ENCODE results near the gene PABPN1L. TPM values are rescaled to one million over a fixed set of nuclear protein-coding genes. Genes with fewer than 3 reads are reported as not detected.

Gene PABPN1L
- total and polyA plus RNA-seq, 2 of the 4 experiments (the other 2 are of a cell fraction), result not detected

DNA sequence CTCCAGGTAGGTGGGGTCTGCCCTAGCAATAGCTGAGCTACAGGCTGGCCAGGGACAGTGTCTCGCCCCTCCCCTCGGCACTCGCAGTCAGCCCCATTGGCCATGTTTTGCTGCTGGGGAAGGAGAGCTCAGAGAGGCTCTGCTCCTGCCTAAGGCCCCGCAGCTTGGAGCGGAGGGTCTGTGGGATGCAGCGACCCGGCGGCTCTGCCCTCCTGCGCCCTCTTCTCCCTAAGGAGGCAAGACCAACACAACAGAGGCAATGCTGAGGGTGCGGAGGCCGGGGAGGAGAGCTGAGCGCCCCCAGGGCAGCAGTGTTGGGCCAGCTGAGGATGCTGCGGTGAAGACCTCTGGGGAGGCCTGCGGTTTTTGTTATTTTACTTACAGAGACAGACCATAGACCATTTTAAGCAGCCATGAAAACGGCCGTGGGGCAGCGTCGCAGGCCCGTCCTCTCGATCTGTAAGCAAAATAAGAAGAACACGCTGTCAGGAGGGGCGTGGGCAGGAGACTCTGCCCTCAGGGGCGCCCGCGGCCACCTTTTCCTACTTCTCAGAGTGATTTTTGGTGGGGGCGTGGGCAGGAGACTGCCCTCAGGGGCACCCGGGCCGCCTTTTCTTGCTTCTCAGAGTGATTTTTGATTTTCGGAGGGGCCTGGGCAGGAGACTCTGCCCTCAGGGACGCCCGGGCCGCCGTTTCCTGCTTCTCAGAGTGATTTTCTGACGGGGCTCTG lies 31.4 kb upstream of the PABPN1L start:
- peaks cover 23% of the 10 kb centered on the region; the same call in 1 of the 2 replicates for H3K27me3 ChIP-seq (ENCODE audit: control insufficient read depth, insufficient read depth, low read length)
- dilution Hi-C loops (cut with HindIII; ENCODE audit: low sequenced_read_pairs, unreplicated experiment), result no loop called here
- H3K9me1 ChIP-seq (ENCODE audit: insufficient read depth, low read length), result no peaks in the 10 kb centered on the region
- H4K91ac ChIP-seq (ENCODE audit: insufficient read depth, low read depth, low read length), result no peak overlapping the region
- no CpG with 5 or more reads among the region's 34 CpGs for WGBS, 2 experiments (ENCODE audit: extremely low coverage in 2 of 2, insufficient read length in 1 of 2)
- H4K5ac ChIP-seq (ENCODE audit: low read depth, low read length), result no peak overlapping the region
- H3K4me3 ChIP-seq (ENCODE audit: insufficient read depth, low read depth, low read length), result no peak overlapping the region
- H3K4ac ChIP-seq (ENCODE audit: low read depth, low read length), result no peak overlapping the region
- no peaks in the 10 kb centered on the region for H3K36me3 ChIP-seq (ENCODE audit: control insufficient read depth, insufficient read depth, low read length)
- no peak overlapping the region for H3K14ac ChIP-seq (replicated peaks; ENCODE audit: low read depth, low read length)
- TF ChIP-seq RAD21 (IDR thresholded peaks at IDR 0.05; ENCODE audit: low read length), result no peak
- TF ChIP-seq RFX5 (IDR thresholded peaks at IDR 0.05; ENCODE audit: low read depth, low read length), result no peak
- TF ChIP-seq SMC3 (IDR thresholded peaks at IDR 0.05; ENCODE audit: low read depth, low read length), result no peak
- TF ChIP-seq MXI1 (IDR thresholded peaks at IDR 0.05; ENCODE audit: borderline replicate concordance, low read depth, low read length), result no peak
- TF ChIP-seq POLR2A (IDR thresholded peaks at IDR 0.05; ENCODE audit: low read depth, low read length), result no peak
- TF ChIP-seq BHLHE40 (IDR thresholded peaks at IDR 0.05; ENCODE audit: low read depth, low read length), result no peak
- no peak for TF ChIP-seq USF2 (IDR thresholded peaks at IDR 0.05; ENCODE audit: low read depth, low read length)
- no peak for TF ChIP-seq MAFK (IDR thresholded peaks at IDR 0.05; ENCODE audit: low read depth, low read length)
- TF ChIP-seq CHD1 (IDR thresholded peaks at IDR 0.05; ENCODE audit: low read depth, low read length), result no peak
- no peak for TF ChIP-seq CEBPB (IDR thresholded peaks at IDR 0.05; ENCODE audit: low read depth, low read length)
- TF ChIP-seq NFE2L2 (IDR thresholded peaks at IDR 0.05; ENCODE audit: low read depth, low read length), result no peak
- TF ChIP-seq RCOR1 (IDR thresholded peaks at IDR 0.05; ENCODE audit: insufficient replicate concordance, low read length), result no peak
- no peak for TF ChIP-seq ELK1 (IDR thresholded peaks at IDR 0.05; ENCODE audit: borderline replicate concordance, low read depth, low read length)
- TF ChIP-seq MAZ (IDR thresholded peaks at IDR 0.05; ENCODE audit: borderline replicate concordance, low read depth, low read length), result no peak
- TF ChIP-seq FOS (IDR thresholded peaks at IDR 0.05; ENCODE audit: low read depth, low read length), result no peak
- TF ChIP-seq, protein P1, sequence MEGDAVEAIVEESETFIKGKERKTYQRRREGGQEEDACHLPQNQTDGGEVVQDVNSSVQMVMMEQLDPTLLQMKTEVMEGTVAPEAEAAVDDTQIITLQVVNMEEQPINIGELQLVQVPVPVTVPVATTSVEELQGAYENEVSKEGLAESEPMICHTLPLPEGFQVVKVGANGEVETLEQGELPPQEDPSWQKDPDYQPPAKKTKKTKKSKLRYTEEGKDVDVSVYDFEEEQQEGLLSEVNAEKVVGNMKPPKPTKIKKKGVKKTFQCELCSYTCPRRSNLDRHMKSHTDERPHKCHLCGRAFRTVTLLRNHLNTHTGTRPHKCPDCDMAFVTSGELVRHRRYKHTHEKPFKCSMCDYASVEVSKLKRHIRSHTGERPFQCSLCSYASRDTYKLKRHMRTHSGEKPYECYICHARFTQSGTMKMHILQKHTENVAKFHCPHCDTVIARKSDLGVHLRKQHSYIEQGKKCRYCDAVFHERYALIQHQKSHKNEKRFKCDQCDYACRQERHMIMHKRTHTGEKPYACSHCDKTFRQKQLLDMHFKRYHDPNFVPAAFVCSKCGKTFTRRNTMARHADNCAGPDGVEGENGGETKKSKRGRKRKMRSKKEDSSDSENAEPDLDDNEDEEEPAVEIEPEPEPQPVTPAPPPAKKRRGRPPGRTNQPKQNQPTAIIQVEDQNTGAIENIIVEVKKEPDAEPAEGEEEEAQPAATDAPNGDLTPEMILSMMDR (conservative IDR thresholded peaks at IDR 0.05; ENCODE audit: low read depth, low read length), result no peak
- H3K23ac ChIP-seq (ENCODE audit: low read depth, low read length), result no peak overlapping the region
- H2BK5ac ChIP-seq (ENCODE audit: low read depth, low read length, poor library complexity, severe bottlenecking), result no peak overlapping the region
- no peak overlapping the region for H3K4me2 ChIP-seq (ENCODE audit: low read depth, low read length)
- intact Hi-C loops (cut with micrococcal nuclease), result no loop called here
- no peaks in the 10 kb centered on the region for H4K20me1 ChIP-seq (ENCODE audit: insufficient read depth, low read length)
- H4K8ac ChIP-seq (ENCODE audit: low read depth in 2 of 2, low read length in 2 of 2), result no peak overlapping the region
- no peak overlapping the region for H3K27ac ChIP-seq (ENCODE audit: insufficient read depth, low read length)
- ChIA-PET CTCF (no interaction called here), POLR2A (ENCODE audit: unreplicated experiment) (no interaction called here)
- H3K56ac ChIP-seq (ENCODE audit: extremely low read depth, insufficient read depth, low read length), result no peak overlapping the region
- no peak overlapping the region for H3K9ac ChIP-seq (ENCODE audit: low read depth, low read length)
- no TSS peak for BruUV-seq (replicated peaks)
- H2BK15ac ChIP-seq (ENCODE audit: low read depth, low read length), result no peak overlapping the region
- H2AFZ ChIP-seq (replicated peaks; ENCODE audit: low read length, poor library complexity), result no peak overlapping the region
- H3K4me1 ChIP-seq (ENCODE audit: control insufficient read depth, insufficient read depth, low read length), result no peaks in the 10 kb centered on the region
- no peak overlapping the region for H2AK9ac ChIP-seq (replicated peaks; ENCODE audit: low read depth, low read length, poor library complexity)
- H2BK20ac ChIP-seq (ENCODE audit: low read depth, low read length), result no peak overlapping the region
- no peak overlapping the region for H3K18ac ChIP-seq (ENCODE audit: low read depth, low read length)
- ATAC-seq (ENCODE audit: low read depth), result no peak
- in situ Hi-C loops (cut with MboI; ENCODE audit: low sequenced_read_pairs), result no loop called here
- no peak for DNase-seq
- no peak overlapping the region for H2AK5ac ChIP-seq (ENCODE audit: low read depth, low read length)
- no peak overlapping the region for H2BK120ac ChIP-seq (ENCODE audit: low read depth, low read length)
- no peaks in the 10 kb centered on the region for H3K9me3 ChIP-seq (ENCODE audit: control insufficient read depth, insufficient read depth, low read length)
- H3K79me1 ChIP-seq (ENCODE audit: low read depth in 1 of 2, low read length in 2 of 2), result no peaks in the 10 kb centered on the region

All from IMR-90 (cell line).